Liver (tissue), 9 donors: ENCODE measurements around the gene CARD8. TPM values are rescaled to one million over a fixed set of nuclear protein-coding genes. Genes with fewer than 3 reads are reported as not detected.

Experiments used
- DNase-seq: peaks from one replicate; pipeline ENCODE4 v3.0.0-alpha.2; 2017; ENCODE audit warnings: low spot score
- H3K27ac ChIP-seq, 2 donors: one replicate each; pipeline ENCODE4 v1.7.0; 2013; ENCODE audit warnings: inconsistent platforms in 2 of 2, low read length in 2 of 2, control low read depth in 1 of 2, low read depth in 1 of 2, mild to moderate bottlenecking in 1 of 2
- H3K27me3 ChIP-seq, 4 donors: one replicate each; pipeline versions ENCODE4 v1.6.1 to v1.7.0; 2013; ENCODE audit warnings: low read length in 3 of 4, inconsistent platforms in 1 of 4, mild to moderate bottlenecking in 1 of 4, moderate library complexity in 1 of 4; ENCODE audit not compliant: control insufficient read depth in 4 of 4, insufficient read depth in 4 of 4
- H3K36me3 ChIP-seq, 4 donors: one replicate each; pipeline versions ENCODE4 v1.6.1 to v1.7.0; 2013; ENCODE audit warnings: low read length in 3 of 4, mild to moderate bottlenecking in 3 of 4, low read depth in 1 of 4, moderate library complexity in 1 of 4; ENCODE audit not compliant: control insufficient read depth in 4 of 4, insufficient read depth in 3 of 4
- H3K4me1 ChIP-seq, 4 donors: one replicate each; pipeline versions ENCODE4 v1.6.1 to v1.7.0; 2013; ENCODE audit warnings: low read length in 3 of 4, mild to moderate bottlenecking in 3 of 4, moderate library complexity in 1 of 4; ENCODE audit not compliant: control insufficient read depth in 4 of 4, insufficient read depth in 4 of 4
- H3K4me3 ChIP-seq, 3 donors: one replicate each; pipeline versions ENCODE4 v1.6.1 to v1.7.0; 2013; ENCODE audit warnings: low read length in 3 of 3, control low read depth in 1 of 3, low read depth in 1 of 3, mild to moderate bottlenecking in 1 of 3
- H3K9ac ChIP-seq, 2 donors: one replicate each; pipeline ENCODE4 v1.7.0; 2013; ENCODE audit warnings: low read length in 2 of 2, mild to moderate bottlenecking in 2 of 2, moderate library complexity in 2 of 2, control low read depth in 1 of 2, low read depth in 1 of 2
- H3K9me3 ChIP-seq, 4 donors: one replicate each; pipeline versions ENCODE4 v1.6.1 to v1.7.0; 2013; ENCODE audit warnings: low read length in 3 of 4; ENCODE audit not compliant: control insufficient read depth in 4 of 4
- EGR1 ChIP-seq, 2 donors: IDR thresholded peaks; 2 replicates each; pipeline ENCODE4 v1.6.1; 2016 to 2018; ENCODE audit warnings: antibody characterized with exemption in 2 of 2, low read depth in 2 of 2
- FOXA1 ChIP-seq: IDR thresholded peaks from 2 replicates; pipeline ENCODE4 v1.6.1; 2016; ENCODE audit warnings: antibody characterized with exemption
- GABPA ChIP-seq, 2 donors: IDR thresholded peaks in 1 of 2; conservative IDR thresholded peaks in 1 of 2; 2 replicates each; pipeline ENCODE4 v1.6.1; 2016; ENCODE audit warnings: antibody characterized with exemption in 2 of 2, mild to moderate bottlenecking in 1 of 2, moderate library complexity in 1 of 2
- HNF4A ChIP-seq, 2 donors: conservative IDR thresholded peaks; 2 replicates each; pipeline ENCODE4 v1.6.1; 2016; ENCODE audit warnings: antibody characterized with exemption in 2 of 2, mild to moderate bottlenecking in 2 of 2
- HNF4G ChIP-seq: IDR thresholded peaks from 2 replicates; pipeline ENCODE4 v1.6.1; 2016; ENCODE audit warnings: antibody characterized with exemption
- JUND ChIP-seq, 2 donors: IDR thresholded peaks; 2 replicates each; pipeline ENCODE4 v1.6.1; 2016; ENCODE audit warnings: antibody characterized with exemption in 2 of 2
- MAX ChIP-seq: IDR thresholded peaks from 2 replicates; pipeline ENCODE4 v1.6.1; 2016; ENCODE audit warnings: antibody characterized with exemption
- RXRA ChIP-seq, 2 donors: IDR thresholded peaks; 2 replicates each; pipeline ENCODE4 v1.6.1; 2017 to 2018; ENCODE audit warnings: antibody characterized with exemption in 2 of 2, mild to moderate bottlenecking in 1 of 2
- SP1 ChIP-seq: IDR thresholded peaks from 2 replicates; pipeline ENCODE4 v1.6.1; 2018; ENCODE audit warnings: antibody characterized with exemption, mild to moderate bottlenecking
- TAF1 ChIP-seq: conservative IDR thresholded peaks from 2 replicates; pipeline ENCODE4 v1.6.1; 2016; ENCODE audit warnings: antibody characterized with exemption, mild to moderate bottlenecking
- YY1 ChIP-seq: IDR thresholded peaks from 2 replicates; pipeline ENCODE4 v1.6.1; 2016; ENCODE audit warnings: antibody characterized with exemption, mild to moderate bottlenecking
- ZBTB33 ChIP-seq: IDR thresholded peaks from 2 replicates; pipeline ENCODE4 v1.6.1; 2016; ENCODE audit warnings: antibody characterized with exemption
- WGBS: extraction: QIAGEN DNeasy Blood & Tissue Kit; methylation state at CpG from one replicate; pipeline ENCODE4 v1.1.7; 2013; 5-methylcytosine and 5-hydroxymethylcytosine counted together
- polyA plus RNA-seq, 2 donors: library from polyadenylated mRNA; stranded (reverse) in 1 of 2; unstranded in 1 of 2; fragments of 200-250 nt in 1 of 2; fragments of >200 nt in 1 of 2; fragmentation: Nextera tagmentation in 1 of 2; extraction: Ambion mirVana in 1 of 2; gene quantifications; one replicate each; pipeline versions ENCODE4 v1.2.1 to v1.2.3, GENCODE V29; 2013 to 2015
- total RNA-seq, 2 donors: library from RNA; depleted of rRNA; stranded (reverse); fragments of >200 nt; gene quantifications; one replicate each; pipeline ENCODE4 v1.2.3, GENCODE V29; 2014
- TF ChIP-seq, protein P1 (sequence below): IDR thresholded peaks from 2 replicates; pipeline ENCODE4 v1.6.1; 2016; ENCODE audit warnings: antibody characterized with exemption, mild to moderate bottlenecking
- TF ChIP-seq, protein P2 (sequence below): fragments of 150-350 bp; IDR thresholded peaks from 2 replicates; pipeline ENCODE4 v1.5.1; 2017; ENCODE audit warnings: improper control_type of control experiment, low read depth, low read length; ENCODE audit not compliant: missing input control
- donor health status: healthy.
- donor health status: healthy.
- donor health status: healthy.
- donor health status: healthy.
- donor health status: healthy.

Gene CARD8
- total and polyA plus RNA-seq, 4 donors, result 9.4 to 36.3 (median 22.4) TPM

DNA sequence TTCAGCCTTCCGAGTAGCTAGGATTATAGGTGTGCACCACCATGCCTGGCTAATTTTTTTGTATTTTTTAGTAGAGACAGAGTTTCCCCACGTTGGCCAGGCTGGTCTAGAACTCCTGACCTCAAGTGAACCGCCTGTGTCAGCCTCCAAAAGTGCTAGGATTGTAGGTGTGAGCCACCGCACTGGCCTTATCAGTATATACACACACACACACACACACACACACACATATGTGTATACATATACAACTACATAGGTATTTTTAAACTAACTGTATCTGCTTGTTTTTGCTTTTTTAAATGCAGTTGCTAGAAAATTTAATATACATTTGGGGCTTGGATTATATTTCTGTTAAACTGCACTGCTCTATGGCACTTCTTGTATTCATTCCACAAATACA is 3.1 kb downstream of the CARD8 start:
- Histone ChIP-seq H3K9ac (no peak overlapping the region), H3K4me3 (no peak overlapping the region), H3K9me3 (no peaks in the 10 kb centered on the region), H3K4me1 (peaks cover 5 to 12% (median 9%) of the 10 kb centered on the region in 4 donors), H3K36me3 (peaks cover 0 to 3% (median 0%) of the 10 kb centered on the region in 4 donors), H3K27ac (no peak overlapping the region), H3K27me3 (no peaks in the 10 kb centered on the region)
- 84% methylated on average over 4 of the region's 4 CpGs for WGBS
- no peak for TF ChIP-seq JUND (IDR thresholded peaks at IDR 0.05)
- TF ChIP-seq, protein P1, sequence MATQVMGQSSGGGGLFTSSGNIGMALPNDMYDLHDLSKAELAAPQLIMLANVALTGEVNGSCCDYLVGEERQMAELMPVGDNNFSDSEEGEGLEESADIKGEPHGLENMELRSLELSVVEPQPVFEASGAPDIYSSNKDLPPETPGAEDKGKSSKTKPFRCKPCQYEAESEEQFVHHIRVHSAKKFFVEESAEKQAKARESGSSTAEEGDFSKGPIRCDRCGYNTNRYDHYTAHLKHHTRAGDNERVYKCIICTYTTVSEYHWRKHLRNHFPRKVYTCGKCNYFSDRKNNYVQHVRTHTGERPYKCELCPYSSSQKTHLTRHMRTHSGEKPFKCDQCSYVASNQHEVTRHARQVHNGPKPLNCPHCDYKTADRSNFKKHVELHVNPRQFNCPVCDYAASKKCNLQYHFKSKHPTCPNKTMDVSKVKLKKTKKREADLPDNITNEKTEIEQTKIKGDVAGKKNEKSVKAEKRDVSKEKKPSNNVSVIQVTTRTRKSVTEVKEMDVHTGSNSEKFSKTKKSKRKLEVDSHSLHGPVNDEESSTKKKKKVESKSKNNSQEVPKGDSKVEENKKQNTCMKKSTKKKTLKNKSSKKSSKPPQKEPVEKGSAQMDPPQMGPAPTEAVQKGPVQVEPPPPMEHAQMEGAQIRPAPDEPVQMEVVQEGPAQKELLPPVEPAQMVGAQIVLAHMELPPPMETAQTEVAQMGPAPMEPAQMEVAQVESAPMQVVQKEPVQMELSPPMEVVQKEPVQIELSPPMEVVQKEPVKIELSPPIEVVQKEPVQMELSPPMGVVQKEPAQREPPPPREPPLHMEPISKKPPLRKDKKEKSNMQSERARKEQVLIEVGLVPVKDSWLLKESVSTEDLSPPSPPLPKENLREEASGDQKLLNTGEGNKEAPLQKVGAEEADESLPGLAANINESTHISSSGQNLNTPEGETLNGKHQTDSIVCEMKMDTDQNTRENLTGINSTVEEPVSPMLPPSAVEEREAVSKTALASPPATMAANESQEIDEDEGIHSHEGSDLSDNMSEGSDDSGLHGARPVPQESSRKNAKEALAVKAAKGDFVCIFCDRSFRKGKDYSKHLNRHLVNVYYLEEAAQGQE, result no peak
- TF ChIP-seq HNF4A (conservative IDR thresholded peaks at IDR 0.05), result no peak
- TF ChIP-seq ZBTB33, result no peak
- TF ChIP-seq EGR1 (IDR thresholded peaks at IDR 0.05; ENCODE audit: low read depth in 2 of 2), result no peak
- TF ChIP-seq GABPA (IDR thresholded peaks at IDR 0.05 in 1 of 2, conservative IDR thresholded peaks at IDR 0.05 in 1 of 2), result no peak
- no peak for TF ChIP-seq MAX
- TF ChIP-seq TAF1, result no peak
- TF ChIP-seq YY1, result no peak
- TF ChIP-seq, protein P2, sequence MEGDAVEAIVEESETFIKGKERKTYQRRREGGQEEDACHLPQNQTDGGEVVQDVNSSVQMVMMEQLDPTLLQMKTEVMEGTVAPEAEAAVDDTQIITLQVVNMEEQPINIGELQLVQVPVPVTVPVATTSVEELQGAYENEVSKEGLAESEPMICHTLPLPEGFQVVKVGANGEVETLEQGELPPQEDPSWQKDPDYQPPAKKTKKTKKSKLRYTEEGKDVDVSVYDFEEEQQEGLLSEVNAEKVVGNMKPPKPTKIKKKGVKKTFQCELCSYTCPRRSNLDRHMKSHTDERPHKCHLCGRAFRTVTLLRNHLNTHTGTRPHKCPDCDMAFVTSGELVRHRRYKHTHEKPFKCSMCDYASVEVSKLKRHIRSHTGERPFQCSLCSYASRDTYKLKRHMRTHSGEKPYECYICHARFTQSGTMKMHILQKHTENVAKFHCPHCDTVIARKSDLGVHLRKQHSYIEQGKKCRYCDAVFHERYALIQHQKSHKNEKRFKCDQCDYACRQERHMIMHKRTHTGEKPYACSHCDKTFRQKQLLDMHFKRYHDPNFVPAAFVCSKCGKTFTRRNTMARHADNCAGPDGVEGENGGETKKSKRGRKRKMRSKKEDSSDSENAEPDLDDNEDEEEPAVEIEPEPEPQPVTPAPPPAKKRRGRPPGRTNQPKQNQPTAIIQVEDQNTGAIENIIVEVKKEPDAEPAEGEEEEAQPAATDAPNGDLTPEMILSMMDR, result no peak
- TF ChIP-seq SP1, result no peak
- TF ChIP-seq FOXA1, result no peak
- TF ChIP-seq RXRA (IDR thresholded peaks at IDR 0.05), result no peak
- no peak for DNase-seq

DNA sequence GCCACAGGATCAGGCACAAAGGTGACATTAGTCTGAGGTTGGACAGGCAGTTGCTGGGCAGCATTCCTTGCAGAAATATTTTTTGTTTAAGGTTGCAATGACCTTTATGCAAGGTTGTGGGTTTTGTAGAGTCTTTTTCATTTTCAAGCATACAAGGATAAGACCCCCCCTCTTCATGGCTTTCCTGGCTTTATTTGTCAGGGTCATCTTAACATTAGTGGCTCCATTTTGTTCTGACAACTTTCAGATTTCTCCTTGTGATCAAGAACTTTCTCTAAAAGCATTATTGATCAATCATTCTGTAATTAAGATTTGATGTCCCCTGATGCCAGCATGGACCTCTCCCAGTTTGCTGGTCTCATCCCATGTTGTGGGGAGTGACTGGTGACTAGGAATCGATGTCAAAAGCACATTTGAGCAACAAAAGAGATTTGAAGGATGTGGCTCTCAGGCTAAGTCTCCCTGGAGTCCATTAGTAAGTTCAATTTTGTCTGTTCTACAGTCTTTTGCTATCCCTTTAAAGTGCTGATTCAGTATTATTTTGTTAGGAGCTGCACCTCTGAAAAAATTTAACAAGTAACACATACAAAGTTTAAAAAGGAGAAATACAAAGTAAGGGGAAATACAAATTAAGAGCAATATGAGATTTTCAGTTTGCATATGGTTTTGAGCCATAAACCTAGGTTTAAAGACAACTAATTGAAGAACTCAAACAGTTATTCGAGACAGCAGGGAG is 5.3 kb downstream of the CARD8 start:
- H3K36me3 ChIP-seq, result peaks cover 0 to 6% (median 0%) of the 10 kb centered on the region in 4 donors
- no peak for DNase-seq
- no peak overlapping the region for H3K9ac ChIP-seq
- WGBS, result 93% methylated on average over 2 of the region's 2 CpGs
- H3K27ac ChIP-seq, result peak overlapping the region in 1 of 2 donors; percentile 41
- no peak overlapping the region for H3K4me3 ChIP-seq
- TF ChIP-seq, protein P1, result no peak
- no peak for TF ChIP-seq SP1
- no peak for TF ChIP-seq HNF4G
- no peaks in the 10 kb centered on the region for H3K27me3 ChIP-seq
- no peaks in the 10 kb centered on the region for H3K9me3 ChIP-seq
- H3K4me1 ChIP-seq, result peaks cover 5 to 14% (median 10%) of the 10 kb centered on the region in 4 donors
